ENCODE data around the gene INPP4A. TPM values are rescaled to one million over a fixed set of nuclear protein-coding genes. Genes with fewer than 3 reads are reported as not detected.

INPP4A gene
- total RNA-seq, 4 donors from 2014 or later = 30.7 to 58.9 (median 39.4) TPM

DNA sequence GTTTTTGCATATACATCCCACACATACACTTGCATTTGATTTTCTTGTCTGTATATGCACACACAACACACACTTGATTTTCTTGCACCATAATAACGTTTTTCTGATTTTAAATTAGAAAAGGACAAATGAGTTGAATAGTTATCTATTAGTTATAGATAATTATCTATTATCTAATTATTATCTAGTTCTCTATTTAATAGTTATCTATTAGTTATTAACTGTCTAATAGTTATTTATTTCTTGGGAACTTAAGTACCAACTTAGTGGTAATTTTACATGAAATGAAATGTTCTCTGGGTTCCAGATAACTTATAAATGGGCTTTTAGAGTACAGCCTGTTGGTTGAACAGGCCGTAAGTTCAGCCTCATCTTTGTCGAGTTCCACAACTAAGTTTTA is 23.0 kb downstream of the INPP4A start:
- no peak for TF ChIP-seq POLR2AphosphoS5 (IDR thresholded peaks at IDR 0.05)
- TF ChIP-seq, protein P1, sequence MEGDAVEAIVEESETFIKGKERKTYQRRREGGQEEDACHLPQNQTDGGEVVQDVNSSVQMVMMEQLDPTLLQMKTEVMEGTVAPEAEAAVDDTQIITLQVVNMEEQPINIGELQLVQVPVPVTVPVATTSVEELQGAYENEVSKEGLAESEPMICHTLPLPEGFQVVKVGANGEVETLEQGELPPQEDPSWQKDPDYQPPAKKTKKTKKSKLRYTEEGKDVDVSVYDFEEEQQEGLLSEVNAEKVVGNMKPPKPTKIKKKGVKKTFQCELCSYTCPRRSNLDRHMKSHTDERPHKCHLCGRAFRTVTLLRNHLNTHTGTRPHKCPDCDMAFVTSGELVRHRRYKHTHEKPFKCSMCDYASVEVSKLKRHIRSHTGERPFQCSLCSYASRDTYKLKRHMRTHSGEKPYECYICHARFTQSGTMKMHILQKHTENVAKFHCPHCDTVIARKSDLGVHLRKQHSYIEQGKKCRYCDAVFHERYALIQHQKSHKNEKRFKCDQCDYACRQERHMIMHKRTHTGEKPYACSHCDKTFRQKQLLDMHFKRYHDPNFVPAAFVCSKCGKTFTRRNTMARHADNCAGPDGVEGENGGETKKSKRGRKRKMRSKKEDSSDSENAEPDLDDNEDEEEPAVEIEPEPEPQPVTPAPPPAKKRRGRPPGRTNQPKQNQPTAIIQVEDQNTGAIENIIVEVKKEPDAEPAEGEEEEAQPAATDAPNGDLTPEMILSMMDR (IDR thresholded peaks at IDR 0.05) = no peak
- no peak for TF ChIP-seq EP300 (IDR thresholded peaks at IDR 0.05)
- no peak for TF ChIP-seq POLR2A (IDR thresholded peaks at IDR 0.05; ENCODE audit: low read depth)
- peaks cover 48 to 72% (median 62%) of the 10 kb centered on the region in 4 donors for H3K4me1 ChIP-seq

GRCh38 chr2:98468621-98469236 is 24.1 kb downstream of the INPP4A start:
- peaks cover 43 to 73% (median 65%) of the 10 kb centered on the region in 4 donors for H3K4me1 ChIP-seq
- intact Hi-C loops (cut with DNase I) = no loop called here
- DNase-seq (ENCODE audit: extremely low spot score) = no peak
- no peaks in the 10 kb centered on the region for H3K36me3 ChIP-seq
- TF ChIP-seq POLR2A (IDR thresholded peaks at IDR 0.05; ENCODE audit: low read depth) (no peak), POLR2AphosphoS5 (IDR thresholded peaks at IDR 0.05) (no peak), EP300 (IDR thresholded peaks at IDR 0.05) (no peak)
- 84% methylated on average over 5 of the region's 5 CpGs for WGBS
- no peak overlapping the region for H3K4me3 ChIP-seq
- H3K27ac ChIP-seq (replicated peaks in 1 of 4) = no peak overlapping the region
- H3K9me3 ChIP-seq = no peaks in the 10 kb centered on the region
- H3K27me3 ChIP-seq = no peaks in the 10 kb centered on the region

More for the DNA sequence above, 23.0 kb downstream of the INPP4A start:
- DNase-seq (ENCODE audit: extremely low spot score) = no peak
- WGBS = 86% methylated on average over 3 of the region's 3 CpGs
- no peaks in the 10 kb centered on the region for H3K36me3 ChIP-seq
- H3K9me3 ChIP-seq = no peaks in the 10 kb centered on the region
- H3K27ac ChIP-seq (replicated peaks in 1 of 4) = no peak overlapping the region
- intact Hi-C loops (cut with DNase I) = no loop called here
- H3K4me3 ChIP-seq = no peak overlapping the region
- H3K27me3 ChIP-seq = no peaks in the 10 kb centered on the region

DNA sequence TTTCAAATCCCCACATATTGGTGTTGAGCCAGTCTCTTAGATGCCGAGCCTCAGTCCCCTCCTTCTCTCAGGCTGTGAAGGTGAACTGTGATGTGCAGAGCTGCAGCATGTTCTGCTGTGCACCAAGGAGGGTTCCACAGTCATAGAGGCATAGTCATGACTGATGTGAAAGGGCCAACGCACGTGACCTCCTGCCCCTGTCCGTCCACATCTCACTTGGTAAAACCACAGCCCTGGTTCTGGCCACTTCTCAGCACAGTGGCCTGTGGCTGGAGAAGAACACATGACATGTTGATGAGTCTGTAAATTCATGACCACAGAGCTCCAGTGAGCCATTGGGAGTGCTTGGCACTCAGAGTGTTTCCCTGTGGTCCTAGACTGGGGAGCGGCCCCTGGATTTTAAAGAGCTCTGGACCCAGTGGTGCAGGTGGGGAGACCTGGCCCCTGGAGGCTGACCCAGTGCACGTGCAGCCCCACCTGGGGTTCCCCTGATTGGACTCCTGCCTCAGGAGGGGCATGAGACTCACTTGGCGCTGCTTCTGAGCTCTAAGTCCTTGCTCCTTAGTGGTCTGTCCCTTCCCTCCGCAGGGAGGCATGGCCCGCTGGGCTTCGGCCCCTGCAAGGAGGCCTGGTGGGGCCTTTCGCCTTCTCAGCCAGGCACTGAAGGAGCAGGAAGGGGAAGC is 25.3 kb downstream of the INPP4A start:
- Histone ChIP-seq H3K27ac (replicated peaks in 1 of 4) (no peak overlapping the region), H3K9me3 (no peaks in the 10 kb centered on the region), H3K4me1 (peaks cover 41 to 73% (median 60%) of the 10 kb centered on the region in 4 donors), H3K4me3 (no peak overlapping the region), H3K36me3 (no peaks in the 10 kb centered on the region), H3K27me3 (no peaks in the 10 kb centered on the region)
- TF ChIP-seq POLR2AphosphoS5 (IDR thresholded peaks at IDR 0.05) = no peak
- TF ChIP-seq POLR2A (IDR thresholded peaks at IDR 0.05; ENCODE audit: low read depth) = no peak
- no peak for TF ChIP-seq EP300 (IDR thresholded peaks at IDR 0.05)
- TF ChIP-seq, protein P1 (IDR thresholded peaks at IDR 0.05) = no peak
- 98% methylated on average over 7 of the region's 11 CpGs for WGBS
- DNase-seq (ENCODE audit: extremely low spot score) = no peak
- intact Hi-C loops (cut with DNase I) = no loop called here

- H3K9me3 ChIP-seq = no peaks in the 10 kb centered on the region
- H3K27ac ChIP-seq (replicated peaks in 1 of 4) = no peak overlapping the region
- TF ChIP-seq, protein P1 (IDR thresholded peaks at IDR 0.05) = no peak
- H3K4me1 ChIP-seq = peaks cover 41 to 73% (median 60%) of the 10 kb centered on the region in 4 donors
- intact Hi-C loops (cut with DNase I) = no loop called here
- H3K36me3 ChIP-seq = no peaks in the 10 kb centered on the region
- no peak for DNase-seq (ENCODE audit: extremely low spot score)
- no peak overlapping the region for H3K4me3 ChIP-seq
- 97% methylated on average over 7 of the region's 7 CpGs for WGBS
- no peaks in the 10 kb centered on the region for H3K27me3 ChIP-seq
These were observed 26.2 kb downstream of the INPP4A start for GRCh38 chr2:98470851-98471255.

GRCh38 chr2:98471402-98472131 is 26.9 kb downstream of the INPP4A start:
- Histone ChIP-seq H3K9me3 (no peaks in the 10 kb centered on the region), H3K36me3 (no peaks in the 10 kb centered on the region), H3K27me3 (no peaks in the 10 kb centered on the region), H3K4me1 (peaks cover 42 to 73% (median 60%) of the 10 kb centered on the region in 4 donors), H3K27ac (replicated peaks in 1 of 4) (no peak overlapping the region), H3K4me3 (no peak overlapping the region)
- intact Hi-C loops (cut with DNase I) = no loop called here
- WGBS = 86% methylated on average over 8 of the region's 10 CpGs
- no peak for TF ChIP-seq POLR2AphosphoS5 (IDR thresholded peaks at IDR 0.05)
- no peak for TF ChIP-seq POLR2A (IDR thresholded peaks at IDR 0.05; ENCODE audit: low read depth)
- no peak for TF ChIP-seq EP300 (IDR thresholded peaks at IDR 0.05)
- TF ChIP-seq, protein P1 (IDR thresholded peaks at IDR 0.05) = no peak
- no peak for DNase-seq (ENCODE audit: extremely low spot score)
